SU-DHL-6 (cell line): ENCODE results near the gene PIGL.

Experiments
- CTCF ChIP-seq: fragments of 200-600 bp; sonication (generic); IDR thresholded peaks from one replicate; pipeline ENCODE4 v1.5.1; 2017; ENCODE audit warnings: antibody characterized with exemption, mild to moderate bottlenecking, low read length, moderate library complexity; ENCODE audit not compliant: insufficient read depth, poor library complexity, severe bottlenecking
- EZH2phosphoT487 ChIP-seq: fragments of 200-600 bp; sonication (generic), shearing (Covaris generic); conservative IDR thresholded peaks from 2 replicates; pipeline ENCODE4 v1.6.1; 2018; ENCODE audit warnings: mild to moderate bottlenecking, antibody characterized with exemption, low read length, moderate library complexity, mixed read lengths

- TF ChIP-seq CTCF (no peak), EZH2phosphoT487 (no peak)
Observed at GRCh38 chr17:16272111-16272840, 55.3 kb downstream of the PIGL start.
